Inflammatory macrophage treated with lipopolysaccharide for 1 hour (primary cell): Measurements from ENCODE around the gene TEX30.
"Not testable (repeated sequence)": the region's sequence is repeated elsewhere in the genome, so short reads cannot be mapped to it uniquely, and the experiment has no call there.

Experiments used
- DNase-seq, 2 donors: peaks; one replicate each; pipeline ENCODE4 v3.0.0-alpha.2; 2020 to 2022

The TEX30 gene

GRCh38 chr13:102773441-102774213 lies at the start of gene TEX30:
Gene TEX30, minus strand, starts transcription at chr13:102773786. Its CDS starts 3,760 bp downstream, at chr13:102770026.
- DNase-seq: peak; percentile 88 to 89

DNA sequence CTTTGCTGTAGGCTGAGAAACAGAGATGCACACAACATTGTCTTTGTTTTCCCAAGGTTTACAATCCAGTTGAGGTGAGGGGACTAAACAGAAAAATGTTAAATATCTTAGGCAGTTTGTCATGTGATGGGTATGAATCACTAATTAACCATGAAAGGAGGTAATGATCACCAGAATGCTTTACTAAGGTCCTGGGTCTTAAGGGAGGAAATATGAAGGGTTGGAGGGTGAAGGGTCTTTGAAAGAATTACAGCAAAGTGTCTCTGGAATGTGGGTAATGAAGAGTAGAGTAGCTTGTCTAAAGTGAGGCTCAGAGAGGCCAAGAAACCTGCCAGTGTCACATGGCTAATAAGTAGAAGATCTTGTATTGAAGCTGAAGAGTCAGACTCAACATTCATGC lies 44.3 kb upstream of the TEX30 start:
- DNase-seq: no peak

DNA sequence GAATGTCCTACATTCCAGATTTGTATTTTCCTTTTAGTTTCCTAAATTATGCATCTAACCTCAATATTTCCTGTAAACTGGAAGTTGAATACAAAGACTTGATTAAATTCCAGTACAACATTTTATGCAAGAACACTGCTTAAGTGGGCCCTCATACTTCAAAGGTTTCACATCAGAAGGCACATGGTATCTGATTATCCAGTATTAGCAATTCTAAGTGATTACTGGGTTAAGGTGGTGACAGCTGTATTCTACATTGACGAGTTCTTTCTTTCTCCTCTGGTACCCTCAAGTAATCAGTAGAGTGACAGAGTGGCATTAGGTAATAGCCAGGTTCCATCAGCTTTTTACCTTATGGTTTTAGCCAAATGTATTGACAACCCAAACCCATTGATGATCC lies 43.7 kb upstream of the TEX30 start:
- no peak for DNase-seq

- no peak for DNase-seq
Measured at GRCh38 chr13:102816708-102817107, 43.1 kb upstream of the TEX30 start.

GRCh38 chr13:102815788-102816187 lies 42.2 kb upstream of the TEX30 start:
- DNase-seq: no peak

DNA sequence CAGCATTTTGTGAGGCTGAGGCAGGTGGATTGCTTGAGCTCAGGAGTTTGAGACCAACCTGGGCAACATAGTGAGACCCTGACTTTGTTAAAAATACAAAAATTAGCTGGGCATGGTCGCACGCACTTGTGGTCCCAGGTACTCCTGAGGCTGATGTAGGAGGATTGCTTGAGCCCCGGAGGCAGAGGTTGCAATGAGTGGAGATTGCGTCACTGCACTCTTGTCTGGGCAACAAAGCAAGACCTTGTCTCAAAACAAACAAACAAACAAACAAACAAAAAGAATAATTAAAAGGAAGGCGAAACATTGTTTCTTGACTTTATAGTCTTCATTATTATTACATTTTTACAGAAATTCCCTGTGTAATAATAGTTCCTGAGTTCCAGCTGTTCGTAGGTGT lies 41.2 kb upstream of the TEX30 start:
- DNase-seq: no peak

DNA sequence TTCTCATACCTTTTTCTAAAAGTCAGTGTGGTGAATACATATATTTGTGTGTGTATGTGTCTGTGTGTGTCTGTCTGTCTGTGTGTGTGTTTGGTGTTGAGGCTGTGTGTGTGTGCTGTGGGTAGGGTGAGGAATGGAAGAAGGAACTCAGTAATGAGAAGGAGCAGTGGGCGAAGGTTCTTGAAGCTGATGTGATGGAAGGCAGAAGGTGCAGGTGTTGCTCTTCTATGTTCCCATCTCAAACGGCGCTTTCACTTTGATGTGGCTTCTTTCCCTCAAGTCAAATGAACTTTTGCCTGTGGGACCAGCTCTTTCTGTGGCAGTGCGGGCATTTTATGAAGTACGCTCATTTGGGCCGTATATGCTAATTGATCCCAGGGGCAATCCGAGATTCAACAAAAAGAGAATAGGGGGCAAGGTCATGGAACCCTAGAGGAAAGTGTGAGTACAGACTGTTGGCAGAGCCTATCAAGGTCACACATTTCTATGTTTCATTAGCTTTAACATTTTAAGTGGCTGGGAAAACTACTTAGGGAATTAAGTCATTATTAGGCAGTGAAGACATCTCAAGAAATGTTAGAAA lies 40.5 kb upstream of the TEX30 start:
- no peak for DNase-seq

GRCh38 chr13:102812611-102813287 lies 39.2 kb upstream of the TEX30 start:
- no peak for DNase-seq

- DNase-seq: no peak
Measured at GRCh38 chr13:102807699-102808098, 34.1 kb upstream of the TEX30 start.

DNA sequence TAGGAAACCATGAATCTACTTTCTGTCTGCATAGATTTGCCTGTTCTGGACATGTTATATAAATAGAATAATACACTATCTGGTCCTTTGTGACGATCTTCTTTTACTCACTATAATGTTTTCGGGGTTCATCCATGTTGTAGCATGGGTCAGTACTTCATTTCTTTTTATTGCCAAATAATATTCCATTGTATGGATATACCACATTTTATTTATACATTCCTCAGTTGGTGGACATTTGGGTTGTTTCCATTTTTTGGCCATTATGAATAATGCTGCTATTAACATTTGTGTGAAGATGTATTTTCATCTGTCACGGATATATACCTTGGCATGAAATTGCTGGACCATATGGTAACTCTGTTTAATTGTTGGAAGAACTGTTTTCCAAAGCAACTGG lies 32.1 kb upstream of the TEX30 start:
- DNase-seq: no peak

DNA sequence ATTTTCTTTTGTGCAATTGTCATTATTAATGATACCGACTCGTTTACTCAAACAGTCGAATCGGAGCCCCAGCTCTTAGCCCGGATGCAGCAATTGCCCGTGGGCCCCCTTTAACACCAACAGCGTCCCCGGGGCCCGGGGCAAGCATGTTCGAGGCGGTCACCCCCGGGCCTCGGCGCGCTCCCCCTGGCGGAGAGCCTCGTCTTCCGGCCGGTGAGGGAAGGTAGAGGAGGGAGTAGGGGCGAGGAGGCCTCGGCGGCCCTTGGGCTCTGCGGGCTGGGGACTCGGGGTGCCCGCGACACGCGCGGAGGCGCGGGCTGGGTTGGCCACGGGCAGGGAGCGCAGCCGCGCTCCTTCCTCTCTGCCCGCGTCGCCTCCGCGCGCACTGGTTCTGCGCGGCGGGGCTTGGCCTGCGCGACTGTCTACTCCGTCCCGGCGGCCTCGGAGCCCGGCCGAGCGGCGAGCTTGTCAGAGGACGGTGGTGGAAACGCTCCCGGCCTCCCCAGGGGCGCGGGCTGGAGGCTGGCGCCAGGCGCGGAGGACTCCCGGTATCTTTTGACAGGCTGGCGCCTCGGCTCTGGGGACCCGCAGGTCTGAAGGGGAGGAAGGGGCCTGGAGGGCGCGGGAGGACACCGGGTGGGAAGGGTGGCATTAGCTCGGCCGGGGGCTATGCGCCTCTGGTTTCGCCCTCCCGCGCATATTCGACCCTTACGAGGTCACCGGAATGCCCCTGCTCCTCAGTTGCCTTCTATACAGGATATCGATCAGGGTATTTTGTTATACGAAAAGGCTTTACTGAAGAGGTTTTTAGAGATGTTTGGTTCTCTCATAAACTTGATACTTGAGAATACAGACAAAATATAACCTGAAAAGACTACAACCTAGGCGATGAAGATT lies 26.8 kb upstream of the TEX30 start:
- peak; percentile 69 to 77 for DNase-seq

GRCh38 chr13:102799426-102800144 lies 26.0 kb upstream of the TEX30 start:
- peak in 1 of 2 donors; percentile 10 for DNase-seq

- peak; percentile 76 to 77 for DNase-seq
Measured at GRCh38 chr13:102798581-102799425, 25.2 kb upstream of the TEX30 start, which contains the start of the genes BIVM and POGLUT2. Gene BIVM, plus strand, starts transcription at chr13:102799119. Its CDS starts 8,149 bp downstream, at chr13:102807268. Gene POGLUT2, minus strand, starts transcription at chr13:102798976. Its CDS starts 306 bp downstream, at chr13:102798670.

DNA sequence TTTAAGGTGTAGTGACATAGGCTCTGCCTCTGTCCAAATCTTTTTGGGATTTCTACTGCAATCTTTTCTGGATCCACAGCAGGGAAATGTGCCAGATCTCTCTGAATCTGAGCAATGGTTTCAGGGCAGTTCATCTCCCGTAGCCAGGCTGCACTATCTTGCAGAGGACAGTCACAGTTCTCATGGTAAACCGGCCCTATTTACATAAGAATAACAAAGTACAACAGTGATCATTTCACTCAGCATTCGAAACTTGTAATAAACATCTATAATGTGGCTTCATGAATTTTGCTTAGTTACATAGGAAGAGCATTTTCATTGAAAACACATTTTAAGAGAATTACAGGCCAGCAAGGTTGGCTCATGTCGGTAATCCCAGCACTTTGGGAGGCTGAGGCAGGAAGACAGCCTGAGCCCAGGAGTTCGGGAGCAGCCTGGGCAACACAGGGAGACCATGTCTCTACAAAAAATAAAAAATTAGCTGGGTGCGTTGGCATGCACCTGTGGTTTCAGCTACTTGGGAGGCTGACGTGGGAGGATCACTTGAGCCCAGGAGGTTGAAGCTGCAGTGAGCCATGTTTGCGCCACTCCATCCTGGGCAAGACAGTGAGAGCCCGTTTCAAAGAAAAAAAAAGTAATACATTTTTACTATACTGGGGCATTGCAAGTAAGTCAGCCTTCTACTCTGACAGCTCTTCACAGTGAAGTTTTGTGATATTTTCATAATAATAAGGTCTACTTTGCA lies 20.2 kb upstream of the TEX30 start:
- DNase-seq: no peak

DNA sequence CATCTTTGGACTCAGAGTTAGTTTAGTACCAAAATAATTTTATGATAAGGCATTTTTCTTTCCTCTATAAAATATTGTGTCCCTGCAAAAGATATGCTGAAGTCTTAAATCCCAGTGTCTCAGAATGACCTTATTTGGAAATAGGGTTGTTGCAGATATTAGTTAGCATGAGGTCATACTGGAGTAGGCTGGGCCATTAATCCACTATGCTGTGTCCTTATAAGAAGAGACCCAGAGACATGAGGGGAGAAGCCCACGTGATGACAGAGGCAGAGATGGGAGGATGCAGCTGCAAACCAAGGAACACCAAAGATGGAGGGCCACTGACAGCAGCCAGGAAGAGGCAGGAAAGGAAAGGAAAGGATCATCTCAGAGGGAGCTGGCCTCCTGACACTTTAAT lies 18.8 kb upstream of the TEX30 start:
- no peak for DNase-seq

DNA sequence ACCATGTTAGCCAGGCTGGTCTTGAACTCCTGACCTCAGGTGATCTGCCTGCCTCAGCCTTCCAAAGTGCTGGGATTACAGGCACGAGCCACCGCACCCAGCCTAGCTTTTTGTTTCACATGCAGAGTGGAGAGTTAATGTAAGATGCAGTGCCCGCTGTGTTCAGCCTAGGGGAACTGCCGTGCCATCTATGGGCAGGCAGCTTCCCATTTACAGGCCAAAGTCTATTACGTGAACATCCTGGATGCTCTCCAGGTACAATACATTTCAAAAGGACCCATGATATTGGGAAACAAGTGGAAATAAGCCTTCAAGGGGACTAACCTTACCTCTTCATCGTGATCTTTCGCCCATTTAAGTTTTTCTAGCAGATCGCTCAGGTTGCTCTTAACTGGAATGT lies 15.1 kb upstream of the TEX30 start:
- DNase-seq: no peak

DNA sequence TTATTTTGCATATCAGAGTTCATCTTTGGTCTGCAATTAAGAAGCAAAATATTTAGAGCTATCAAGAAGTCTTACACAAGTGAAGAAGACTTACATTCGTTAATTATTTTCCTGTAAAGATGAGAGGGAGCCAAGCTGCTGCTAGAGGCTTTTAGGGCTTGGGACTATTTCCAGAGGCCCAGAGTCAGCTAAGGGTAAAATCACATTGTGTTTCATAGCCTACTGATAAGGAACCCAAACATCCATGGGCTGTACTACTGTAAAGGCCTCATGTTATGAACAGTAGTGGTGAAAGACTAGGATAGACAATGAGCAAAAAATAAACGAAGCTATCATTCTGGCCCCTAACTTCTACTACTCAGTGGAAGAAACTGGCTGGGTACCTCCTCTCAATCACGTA lies 10.9 kb upstream of the TEX30 start:
- no peak for DNase-seq

DNA sequence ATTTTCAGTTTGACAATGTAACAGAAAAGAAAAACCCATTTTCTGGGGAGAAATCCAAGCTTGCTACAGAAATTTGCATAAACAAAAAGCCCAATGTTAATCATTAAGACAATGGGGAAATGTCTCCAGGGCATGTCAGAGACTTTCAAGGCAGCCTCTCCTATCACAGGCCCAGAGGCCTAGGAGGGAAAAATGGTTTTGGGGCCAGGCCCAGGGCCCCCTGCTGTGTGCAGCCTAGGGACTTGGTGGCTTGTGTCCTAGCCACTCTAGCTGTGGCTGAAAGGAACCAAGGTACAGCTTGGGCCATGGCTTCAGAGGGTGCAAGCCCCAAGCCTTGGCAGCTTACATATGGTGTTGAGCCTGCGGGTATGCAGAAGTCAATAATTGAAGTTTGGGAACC lies 8.0 kb upstream of the TEX30 start:
- DNase-seq: no peak

DNA sequence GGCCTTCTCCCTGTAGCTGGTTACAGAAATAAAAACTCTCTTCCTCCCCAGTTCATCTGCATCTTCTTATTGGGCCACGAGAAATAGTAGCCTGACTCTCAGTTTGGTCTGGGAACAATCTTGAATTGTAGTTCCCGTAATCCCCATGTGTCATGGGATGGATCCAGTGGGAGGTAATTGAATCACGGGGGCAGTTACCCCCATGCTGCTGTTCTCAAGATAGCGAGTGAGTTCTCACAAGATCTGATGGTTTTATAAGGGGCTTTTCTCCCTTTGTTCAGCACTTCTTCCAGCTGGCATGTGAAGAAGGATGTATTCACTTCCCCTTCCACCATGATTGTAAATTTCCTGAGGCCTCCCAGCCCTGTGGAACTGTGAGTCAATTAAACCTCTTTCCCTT lies 7.1 kb upstream of the TEX30 start:
- DNase-seq: not testable (repeated sequence)

GRCh38 chr13:102779436-102780159 lies 6.0 kb upstream of the TEX30 start:
- DNase-seq: no peak
